NT2/D1 (cell line): ENCODE measurements around the gene USP35.

ENCODE experiments used
- SUZ12 ChIP-seq: IDR thresholded peaks from 2 replicates; pipeline ENCODE4 v1.6.1; 2011; ENCODE audit not compliant: insufficient read length, insufficient read depth; ENCODE audit errors: extremely low read depth
- ZNF274 ChIP-seq: IDR thresholded peaks from 2 replicates; pipeline ENCODE4 v1.6.1; 2011; ENCODE audit warnings: mild to moderate bottlenecking, low read depth, low read length

GRCh38 chr11:78210000-78210608 is 21.4 kb downstream of the USP35 start:
- TF ChIP-seq ZNF274, result no peak
- TF ChIP-seq SUZ12, result no peak
